NCI-H2196 (cell line): ENCODE data around the gene SCFD2.
"Not testable (repeated sequence)": the region's sequence is repeated elsewhere in the genome, so short reads cannot be mapped to it uniquely, and the experiment has no call there.

Experiments used
- DNase-seq: peaks from one replicate; lab custom pipeline; 2025; ENCODE audit not compliant: unreplicated experiment; lab: John Stamatoyannopoulos, UW

The SCFD2 gene

GRCh38 chr4:53194727-53195126 lies 171.1 kb downstream of the SCFD2 start:
- no peak for DNase-seq

- no peak for DNase-seq
Measured at GRCh38 chr4:53193111-53193510, 172.8 kb downstream of the SCFD2 start.

GRCh38 chr4:53192496-53192895 lies 173.4 kb downstream of the SCFD2 start:
- DNase-seq = no peak

GRCh38 chr4:53191997-53192396 lies 173.9 kb downstream of the SCFD2 start:
- no peak for DNase-seq

GRCh38 chr4:53189011-53189410 lies 176.8 kb downstream of the SCFD2 start:
- DNase-seq = no peak

- no peak for DNase-seq
Measured at GRCh38 chr4:53186714-53187358, 179.0 kb downstream of the SCFD2 start.

- DNase-seq = no peak
Measured at GRCh38 chr4:53185869-53186585, 179.8 kb downstream of the SCFD2 start.

- DNase-seq = no peak
Measured at GRCh38 chr4:53183754-53184153, 182.1 kb downstream of the SCFD2 start.

- not testable (repeated sequence) for DNase-seq
Measured at GRCh38 chr4:53177751-53178150, 188.1 kb downstream of the SCFD2 start.

GRCh38 chr4:53175640-53176039 lies 190.2 kb downstream of the SCFD2 start:
- DNase-seq = no peak

GRCh38 chr4:53174823-53175222 lies 191.0 kb downstream of the SCFD2 start:
- no peak for DNase-seq

GRCh38 chr4:53173576-53173975 lies 192.3 kb downstream of the SCFD2 start:
- no peak for DNase-seq

GRCh38 chr4:53171797-53172196 lies 194.1 kb downstream of the SCFD2 start:
- no peak for DNase-seq

- no peak for DNase-seq
Measured at GRCh38 chr4:53169695-53170617, 195.9 kb downstream of the SCFD2 start.

GRCh38 chr4:53168228-53168627 lies 197.6 kb downstream of the SCFD2 start:
- no peak for DNase-seq

- DNase-seq = no peak
Measured at GRCh38 chr4:53162969-53163368, 202.9 kb downstream of the SCFD2 start.

GRCh38 chr4:53161787-53162433 lies 204.0 kb downstream of the SCFD2 start:
- no peak for DNase-seq

GRCh38 chr4:53161051-53161786 lies 204.6 kb downstream of the SCFD2 start:
- DNase-seq = no peak

GRCh38 chr4:53156896-53157295 lies 209.0 kb downstream of the SCFD2 start:
- no peak for DNase-seq

- DNase-seq = no peak
Measured at GRCh38 chr4:53152467-53152866, 213.4 kb downstream of the SCFD2 start.

- no peak for DNase-seq
Measured at GRCh38 chr4:53151489-53151788, 214.4 kb downstream of the SCFD2 start.
